Measurements from ENCODE around the gene SLC10A2. TPM values are rescaled to one million over a fixed set of nuclear protein-coding genes. Genes with fewer than 3 reads are reported as not detected.

The SLC10A2 gene
- total RNA-seq, 4 donors from 2014 or later, result not detected

- 84 to 85% methylated on average over 1 of the region's 1 CpG for WGBS, 2 donors
- H3K9me3 ChIP-seq, result no peaks in the 10 kb centered on the region
- H3K27ac ChIP-seq, result no peak overlapping the region
- no peak for DNase-seq (ENCODE audit: low spot score in 2 of 2)
- no peak overlapping the region for H3K4me3 ChIP-seq
- no peaks in the 10 kb centered on the region for H3K4me1 ChIP-seq
- no peaks in the 10 kb centered on the region for H3K27me3 ChIP-seq
- no peaks in the 10 kb centered on the region for H3K36me3 ChIP-seq
- no peak for TF ChIP-seq POLR2A (IDR thresholded peaks at IDR 0.05)
- TF ChIP-seq EP300 (IDR thresholded peaks at IDR 0.05), result no peak
- TF ChIP-seq CTCF (IDR thresholded peaks at IDR 0.05), result no peak
These were observed 29.9 kb downstream of the SLC10A2 start for GRCh38 chr13:103036268-103036667.

- WGBS, 2 donors, result 87 to 93% methylated on average over 2 of the region's 2 CpGs
These were observed 32.2 kb downstream of the SLC10A2 start for GRCh38 chr13:103033999-103034398.

GRCh38 chr13:103031332-103031873 is 34.8 kb downstream of the SLC10A2 start:
- Histone ChIP-seq H3K4me3 (no peak overlapping the region), H3K27me3 (no peaks in the 10 kb centered on the region), H3K9me3 (peaks cover 0 to 13% (median 2%) of the 10 kb centered on the region in 4 donors), H3K27ac (no peak overlapping the region), H3K4me1 (no peaks in the 10 kb centered on the region), H3K36me3 (no peaks in the 10 kb centered on the region)
- WGBS, 2 donors, result 40 to 44% methylated on average over 2 of the region's 2 CpGs
- TF ChIP-seq POLR2A (IDR thresholded peaks at IDR 0.05) (no peak), CTCF (IDR thresholded peaks at IDR 0.05) (no peak), EP300 (IDR thresholded peaks at IDR 0.05) (no peak)
- no peak for DNase-seq (ENCODE audit: low spot score in 2 of 2)

More at GRCh38 chr13:103033999-103034398, 32.2 kb downstream of the SLC10A2 start:
- Histone ChIP-seq H3K9me3 (no peaks in the 10 kb centered on the region), H3K27ac (no peak overlapping the region), H3K4me1 (no peaks in the 10 kb centered on the region), H3K27me3 (no peaks in the 10 kb centered on the region), H3K4me3 (no peak overlapping the region), H3K36me3 (no peaks in the 10 kb centered on the region)
- TF ChIP-seq CTCF (IDR thresholded peaks at IDR 0.05), result no peak
- no peak for TF ChIP-seq EP300 (IDR thresholded peaks at IDR 0.05)
- TF ChIP-seq POLR2A (IDR thresholded peaks at IDR 0.05), result no peak
- no peak for DNase-seq (ENCODE audit: low spot score in 2 of 2)

GRCh38 chr13:103030776-103031175 is 35.4 kb downstream of the SLC10A2 start:
- TF ChIP-seq POLR2A (IDR thresholded peaks at IDR 0.05) (no peak), CTCF (IDR thresholded peaks at IDR 0.05) (no peak), EP300 (IDR thresholded peaks at IDR 0.05) (no peak)
- Histone ChIP-seq H3K36me3 (no peaks in the 10 kb centered on the region), H3K27me3 (no peaks in the 10 kb centered on the region), H3K4me3 (no peak overlapping the region), H3K27ac (no peak overlapping the region), H3K4me1 (no peaks in the 10 kb centered on the region), H3K9me3 (peaks cover 0 to 14% (median 2%) of the 10 kb centered on the region in 4 donors)
- 90 to 93% methylated on average over 2 of the region's 2 CpGs for WGBS, 2 donors
- DNase-seq (ENCODE audit: low spot score in 2 of 2), result no peak

- DNase-seq (ENCODE audit: low spot score in 2 of 2), result no peak
- no peaks in the 10 kb centered on the region for H3K4me1 ChIP-seq
These were observed 36.4 kb downstream of the SLC10A2 start for GRCh38 chr13:103029798-103030197.

More at GRCh38 chr13:103029798-103030197, 36.4 kb downstream of the SLC10A2 start:
- H3K9me3 ChIP-seq, result peaks cover 0 to 23% (median 2%) of the 10 kb centered on the region in 4 donors
- no peak overlapping the region for H3K27ac ChIP-seq
- no peak overlapping the region for H3K4me3 ChIP-seq
- WGBS, 2 donors, result 78 to 91% methylated on average over 1 to 2 of the region's 2 CpGs
- no peaks in the 10 kb centered on the region for H3K36me3 ChIP-seq
- no peaks in the 10 kb centered on the region for H3K27me3 ChIP-seq
- TF ChIP-seq EP300 (IDR thresholded peaks at IDR 0.05) (no peak), POLR2A (IDR thresholded peaks at IDR 0.05) (no peak), CTCF (IDR thresholded peaks at IDR 0.05) (no peak)

Measured in tibial nerve (tissue), 4 donors.